Body of pancreas (tissue), 4 donors: ENCODE measurements around the gene TOP1. TPM values are rescaled to one million over a fixed set of nuclear protein-coding genes. Genes with fewer than 3 reads are reported as not detected.

ENCODE experiments used
- ATAC-seq: fragments of 150-250 bp; one replicate; pipeline ENCODE4 v1.9.1; 2016
- DNase-seq, 4 donors: peaks; one replicate each; pipeline ENCODE4 v3.0.0-alpha.2; 2019
- H3K27ac ChIP-seq, 4 donors: fragments of 200-600 bp; sonication (generic); 1 replicate in 3 of 4; 2 replicates in 1 of 4; pipeline versions ENCODE4 v1.5.1 to v1.6.1; 2016 to 2019; ENCODE audit warnings: mild to moderate bottlenecking in 1 of 4, mixed read lengths in 1 of 4, moderate library complexity in 1 of 4
- H3K27me3 ChIP-seq, 2 donors: fragments of 200-600 bp; sonication (generic); one replicate each; pipeline ENCODE4 v1.6.0; 2016; ENCODE audit warnings: mild to moderate bottlenecking in 1 of 2
- H3K36me3 ChIP-seq, 2 donors: fragments of 200-600 bp; sonication (generic); replicated peaks in 1 of 2; 2 replicates each; pipeline ENCODE4 v1.5.1; 2016; ENCODE audit warnings: low read depth in 2 of 2; ENCODE audit not compliant: insufficient read depth in 1 of 2
- H3K4me1 ChIP-seq: fragments of 200-600 bp; sonication (generic); one replicate; pipeline ENCODE4 v1.6.0; 2016
- H3K4me3 ChIP-seq, 2 donors: fragments of 200-600 bp; sonication (generic); 1 replicate in 1 of 2; 2 replicates in 1 of 2; pipeline ENCODE4 v1.5.1; 2016 to 2019
- H3K9me3 ChIP-seq, 3 donors: fragments of 200-600 bp; sonication (generic); 1 replicate in 2 of 3; 2 replicates in 1 of 3; pipeline ENCODE4 v1.5.1; 2016
- CTCF ChIP-seq, 7 experiments: fragments of 450-650 bp in 4 of 7; fragments of 200-600 bp in 3 of 7; sonication (generic) in 3 of 7; IDR thresholded peaks; one replicate each; pipeline ENCODE4 v1.5.1; 2016 to 2019; ENCODE audit warnings: antibody characterized with exemption in 7 of 7
- POLR2A ChIP-seq, 3 donors: fragments of 450-650 bp; IDR thresholded peaks; one replicate each; pipeline ENCODE4 v1.6.1; 2016; ENCODE audit warnings: antibody characterized with exemption in 3 of 3, mild to moderate bottlenecking in 2 of 3
- WGBS, 2 donors: methylation state at CpG; one replicate each; pipeline ENCODE4 v1.1.5; 2017; 5-methylcytosine and 5-hydroxymethylcytosine counted together
- intact Hi-C: fragments of 100-400 bp; cut with DNase I; formaldehyde crosslinking; loops from one replicate; pipeline ENCODE4 v1.15.1; 2023
- total RNA-seq, 2 donors: library from RNA; depleted of rRNA; stranded (reverse); fragments of >200 nt; gene quantifications; one replicate each; pipeline ENCODE4 v1.1.0, GENCODE V29; 2016

TOP1 gene
- total RNA-seq, 2 donors from 2014 or later = 12.2 to 18.5 TPM

DNA sequence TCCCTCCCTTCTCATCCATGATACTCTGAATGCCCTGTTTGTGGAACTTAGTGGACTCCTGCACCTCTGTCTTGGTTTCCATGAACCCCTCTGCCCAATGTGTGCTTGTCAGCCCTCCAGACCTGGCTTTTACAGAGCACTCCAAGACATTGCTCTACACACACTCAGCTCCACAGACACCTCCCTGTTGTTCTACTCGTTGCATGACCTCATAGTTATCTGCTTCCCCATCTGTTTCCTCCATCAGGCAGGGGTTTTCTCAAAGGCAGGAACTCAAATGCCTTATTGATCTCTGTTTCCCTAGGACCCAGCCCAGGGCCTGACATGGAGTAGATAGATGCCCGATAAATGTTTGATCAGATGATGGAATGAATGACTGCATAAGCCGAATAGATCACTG, 122.0 kb downstream of the TOP1 start:
- Histone ChIP-seq H3K36me3 (no peaks in the 10 kb centered on the region), H3K4me1 (peaks cover 14% of the 10 kb centered on the region), H3K27ac (no peak overlapping the region), H3K27me3 (no peaks in the 10 kb centered on the region), H3K9me3 (no peaks in the 10 kb centered on the region), H3K4me3 (no peak overlapping the region)
- ATAC-seq (peak; percentile 53), DNase-seq (no peak)
- no peak for TF ChIP-seq CTCF (IDR thresholded peaks at IDR 0.05)
- no peak for TF ChIP-seq POLR2A (IDR thresholded peaks at IDR 0.05)
- intact Hi-C loops = no loop called here
- 39 to 68% methylated on average over 3 of the region's 3 CpGs for WGBS, 2 donors

GRCh38 chr20:41151134-41151869, 122.7 kb downstream of the TOP1 start:
- ATAC-seq (no peak), DNase-seq (no peak)
- Histone ChIP-seq H3K27me3 (no peaks in the 10 kb centered on the region), H3K4me1 (peaks cover 14% of the 10 kb centered on the region), H3K36me3 (no peaks in the 10 kb centered on the region), H3K27ac (no peak overlapping the region), H3K9me3 (no peaks in the 10 kb centered on the region), H3K4me3 (no peak overlapping the region)
- 86 to 96% methylated on average over 5 of the region's 5 CpGs for WGBS, 2 donors
- intact Hi-C loops = no loop called here
- TF ChIP-seq CTCF (IDR thresholded peaks at IDR 0.05) (no peak), POLR2A (IDR thresholded peaks at IDR 0.05) (no peak)

DNA sequence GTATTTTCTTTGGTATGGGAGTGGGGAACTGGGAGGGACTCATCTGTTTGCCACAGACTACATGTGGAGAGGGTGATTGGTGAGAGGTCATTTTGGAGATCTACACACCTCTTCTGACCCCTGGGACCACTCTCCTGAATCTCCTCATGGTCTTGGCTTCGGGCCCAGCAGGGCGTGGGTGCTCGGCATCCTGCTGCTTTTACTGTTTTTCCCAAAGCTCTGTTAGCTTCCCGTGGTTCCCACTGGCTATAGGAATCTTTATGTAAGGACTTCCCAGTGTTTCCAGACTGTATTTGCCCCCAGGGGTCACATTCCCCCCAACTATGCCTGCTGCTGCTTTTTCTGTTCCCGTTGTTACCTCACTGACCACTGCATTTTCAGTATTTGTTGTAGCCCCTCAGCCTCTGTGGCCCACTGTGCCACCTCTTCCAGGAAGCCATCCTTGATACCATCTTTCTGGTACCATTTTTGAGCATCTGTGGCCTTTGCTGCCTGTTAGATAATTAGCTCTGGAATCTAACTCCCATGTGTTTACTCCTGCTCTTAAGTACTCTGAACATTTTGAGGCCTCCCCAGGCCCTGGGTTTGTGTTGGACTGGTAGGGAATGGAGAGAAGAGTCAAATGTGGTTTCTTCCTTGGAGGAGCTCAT, 123.6 kb downstream of the TOP1 start:
- Histone ChIP-seq H3K27ac (no peak overlapping the region), H3K4me1 (peaks cover 14% of the 10 kb centered on the region), H3K36me3 (no peaks in the 10 kb centered on the region), H3K27me3 (no peaks in the 10 kb centered on the region), H3K9me3 (no peaks in the 10 kb centered on the region), H3K4me3 (no peak overlapping the region)
- DNase-seq (no peak), ATAC-seq (no peak)
- intact Hi-C loops = no loop called here
- 68 to 87% methylated on average over 5 of the region's 5 CpGs for WGBS, 2 donors
- TF ChIP-seq CTCF (IDR thresholded peaks at IDR 0.05) (no peak), POLR2A (IDR thresholded peaks at IDR 0.05) (no peak)

GRCh38 chr20:41154436-41155176, 126.0 kb downstream of the TOP1 start:
- Histone ChIP-seq H3K9me3 (no peaks in the 10 kb centered on the region), H3K4me3 (no peak overlapping the region), H3K27ac (no peak overlapping the region), H3K4me1 (peaks cover 12% of the 10 kb centered on the region), H3K27me3 (no peaks in the 10 kb centered on the region), H3K36me3 (no peaks in the 10 kb centered on the region)
- no peak for TF ChIP-seq POLR2A (IDR thresholded peaks at IDR 0.05)
- no peak for TF ChIP-seq CTCF (IDR thresholded peaks at IDR 0.05)
- DNase-seq (no peak), ATAC-seq (no peak)
- intact Hi-C loops = no loop called here
- WGBS, 2 donors = 69 to 84% methylated on average over 7 to 8 of the region's 8 CpGs
